ENCODE results near the gene CDHR2. TPM values are rescaled to one million over a fixed set of nuclear protein-coding genes. Genes with fewer than 3 reads are reported as not detected.

The CDHR2 gene
- total RNA-seq, 2 experiments from 2014 or later = 0.06 to 0.50 TPM

DNA sequence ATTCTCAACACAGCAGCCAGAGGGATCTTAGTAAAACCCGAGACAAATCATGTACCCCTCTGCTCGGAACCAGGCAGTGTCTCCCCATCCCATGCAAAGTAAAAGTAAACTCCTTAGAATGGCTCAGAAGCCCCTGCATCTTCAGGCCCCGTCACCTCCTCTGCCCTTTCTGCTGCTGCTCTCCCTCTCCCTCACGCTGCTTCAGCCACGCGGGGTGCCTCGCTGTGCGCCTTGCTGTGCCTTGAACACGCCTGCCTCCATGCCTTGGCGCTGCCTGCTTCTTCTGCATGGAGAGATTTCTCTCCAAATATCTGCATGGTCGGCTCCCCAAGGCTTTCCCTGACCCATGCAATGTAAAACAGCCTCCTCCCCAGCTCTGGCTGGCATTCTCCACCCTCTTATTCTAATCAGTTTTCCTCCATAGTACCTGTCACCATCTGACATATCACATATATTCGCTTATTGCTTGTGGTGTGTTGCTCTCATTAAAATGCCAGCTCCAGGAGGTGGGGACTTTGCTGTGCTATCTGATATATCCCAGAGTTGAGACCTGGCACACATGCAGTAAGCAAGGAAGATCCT, 52.9 kb downstream of the CDHR2 start:
- ChIA-PET CTCF (no interaction called here), POLR2A (no interaction called here)

DNA sequence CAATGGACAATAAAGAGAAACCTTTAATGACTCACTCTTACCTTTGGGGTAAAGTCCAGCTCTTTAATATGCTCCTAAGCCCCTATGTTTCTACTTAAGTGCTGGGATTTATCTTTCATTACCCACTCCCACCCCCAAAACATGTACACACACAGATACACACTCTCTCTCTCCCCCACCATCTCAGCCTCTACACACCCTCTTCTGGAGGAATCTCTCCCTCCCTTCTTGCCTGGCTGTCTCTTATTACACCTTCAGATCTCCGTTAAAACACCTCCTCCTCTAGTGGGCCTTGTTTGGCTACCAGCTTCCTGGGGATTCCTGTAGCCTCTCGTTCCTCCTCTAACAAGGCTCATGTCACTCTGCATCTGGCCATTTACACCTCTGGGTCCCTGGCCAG, 53.9 kb downstream of the CDHR2 start:
- ChIA-PET POLR2A (no interaction called here), CTCF (no interaction called here)

DNA sequence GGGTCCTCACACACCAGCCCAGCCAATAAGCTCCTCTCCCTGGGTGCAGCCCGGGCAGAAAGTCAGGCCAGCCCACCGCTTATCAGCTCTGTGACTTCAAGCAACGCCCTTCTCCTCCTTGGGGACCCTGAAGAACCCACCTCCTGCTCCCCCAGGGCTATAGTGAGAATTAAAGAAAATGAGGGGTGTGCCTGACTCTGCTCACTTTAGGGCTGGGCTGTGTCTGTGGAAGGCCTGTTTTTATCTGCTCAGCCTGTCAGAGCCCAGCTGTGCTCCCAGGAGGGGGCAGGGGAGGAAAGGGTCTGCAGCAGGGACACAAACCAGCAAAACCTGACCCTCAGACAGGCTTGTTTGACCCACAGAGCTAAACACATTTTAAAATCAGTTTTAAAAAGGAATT, 56.9 kb downstream of the CDHR2 start:
- POLR2A ChIA-PET = interaction anchor here (0.6 kb wide), 1 partner anchor 177 kb away, joined by 11 read pairs; no protein-coding TSS in a partner anchor
- CTCF ChIA-PET = interaction anchor here (0.7 to 1.8 kb wide), 2 partner anchors 9 to 189 kb away, joined by 3 to 6 read pairs; no protein-coding TSS in a partner anchor

DNA sequence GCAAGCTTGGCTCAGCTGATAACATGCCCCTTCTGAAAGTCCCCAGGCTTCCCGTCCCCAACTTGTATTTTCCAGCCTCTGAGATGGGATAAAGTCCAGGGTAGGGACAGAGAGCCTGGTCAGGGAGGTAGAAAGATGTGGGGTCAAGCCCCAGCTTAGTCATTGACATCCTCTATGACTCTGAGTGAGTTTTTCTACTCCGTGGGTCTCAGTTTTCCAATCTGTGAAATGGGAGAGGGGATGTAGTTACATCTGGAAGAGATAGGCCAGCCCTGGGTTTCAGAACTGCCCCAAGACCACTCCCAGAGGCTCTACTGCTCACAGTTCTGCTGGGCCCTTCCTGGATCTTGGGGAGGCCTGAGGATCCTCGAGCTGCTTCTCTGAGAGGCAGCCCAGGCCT, 57.7 kb downstream of the CDHR2 start:
- CTCF ChIA-PET = interaction anchor here (0.7 to 1.8 kb wide), 3 partner anchors 10 to 190 kb away, joined by 3 to 6 read pairs (median 4); no protein-coding TSS in a partner anchor
- POLR2A ChIA-PET = no interaction called here

DNA sequence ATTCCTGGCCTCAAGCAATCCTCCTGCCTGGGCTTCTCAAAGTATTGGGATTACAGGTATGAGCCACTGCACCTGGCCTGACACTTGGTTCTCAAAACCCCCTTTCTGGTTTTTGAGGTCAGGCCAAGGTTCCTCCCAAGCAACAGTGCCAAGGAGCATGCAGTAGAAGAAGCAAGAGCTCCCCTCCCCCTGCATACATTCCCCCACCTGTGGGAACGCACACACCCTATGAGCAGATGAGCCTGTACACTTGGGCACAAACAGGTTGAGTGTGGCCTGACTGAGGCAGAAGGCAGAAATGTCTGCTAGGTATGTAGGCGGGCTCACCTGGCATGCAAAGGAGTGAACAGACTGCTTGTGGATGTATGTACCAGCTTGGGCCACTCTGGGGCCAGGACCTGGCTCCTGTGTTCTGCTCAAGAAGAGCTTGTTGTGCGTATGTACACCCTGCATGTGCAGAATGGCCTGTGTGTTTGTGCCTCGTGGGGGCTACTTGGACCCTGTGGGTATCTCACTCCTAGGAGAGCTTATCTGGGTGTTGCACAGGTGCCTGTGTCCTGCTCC, 59.1 kb downstream of the CDHR2 start:
- ChIA-PET POLR2A (no interaction called here), CTCF (interaction anchor here (1.1 to 1.2 kb wide), 2 partner anchors 11 to 74 kb away, joined by 3 to 4 read pairs; no protein-coding TSS in a partner anchor)

DNA sequence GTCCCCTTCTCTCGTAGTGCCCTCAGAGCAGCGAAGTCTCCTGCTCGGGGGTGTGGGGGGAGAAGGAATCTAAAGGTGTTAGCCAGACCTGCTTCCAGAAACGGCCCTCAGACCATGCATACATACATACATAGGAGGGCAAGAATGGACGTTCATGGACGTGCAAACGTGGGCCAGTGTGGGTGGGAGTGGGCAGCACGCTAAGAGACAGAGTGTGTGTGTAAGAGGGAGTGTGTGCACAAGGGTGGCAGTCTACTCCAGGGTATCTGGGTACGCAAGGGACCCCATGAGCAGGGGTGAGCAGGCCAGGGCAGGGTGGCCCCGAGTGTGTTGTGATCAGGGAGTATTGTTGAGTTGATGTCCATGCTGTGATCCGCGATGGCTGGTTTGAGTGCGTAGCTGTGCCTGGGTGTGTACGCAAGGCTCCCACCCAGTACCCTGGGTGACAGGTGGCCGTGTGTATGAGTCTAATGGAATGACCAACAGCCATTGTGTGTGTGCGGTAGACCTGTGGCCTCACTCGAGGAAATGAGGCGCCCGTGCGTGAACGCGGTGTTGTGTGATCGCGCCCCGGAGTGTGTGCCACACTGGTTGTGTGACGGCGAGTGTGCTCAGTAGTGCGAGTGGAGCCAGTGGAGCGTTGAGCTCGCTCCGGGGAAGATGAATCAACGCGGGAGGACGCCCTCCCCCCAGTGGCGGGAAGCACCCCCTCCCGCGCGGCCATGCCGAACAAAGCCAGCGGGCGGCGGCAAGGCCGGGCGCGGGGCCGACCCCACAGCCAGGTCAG, 60.0 kb downstream of the CDHR2 start:
- POLR2A ChIA-PET = interaction anchor here (1.3 kb wide), 1 partner anchor 37 kb away, joined by 3 read pairs; no protein-coding TSS in a partner anchor

DNA sequence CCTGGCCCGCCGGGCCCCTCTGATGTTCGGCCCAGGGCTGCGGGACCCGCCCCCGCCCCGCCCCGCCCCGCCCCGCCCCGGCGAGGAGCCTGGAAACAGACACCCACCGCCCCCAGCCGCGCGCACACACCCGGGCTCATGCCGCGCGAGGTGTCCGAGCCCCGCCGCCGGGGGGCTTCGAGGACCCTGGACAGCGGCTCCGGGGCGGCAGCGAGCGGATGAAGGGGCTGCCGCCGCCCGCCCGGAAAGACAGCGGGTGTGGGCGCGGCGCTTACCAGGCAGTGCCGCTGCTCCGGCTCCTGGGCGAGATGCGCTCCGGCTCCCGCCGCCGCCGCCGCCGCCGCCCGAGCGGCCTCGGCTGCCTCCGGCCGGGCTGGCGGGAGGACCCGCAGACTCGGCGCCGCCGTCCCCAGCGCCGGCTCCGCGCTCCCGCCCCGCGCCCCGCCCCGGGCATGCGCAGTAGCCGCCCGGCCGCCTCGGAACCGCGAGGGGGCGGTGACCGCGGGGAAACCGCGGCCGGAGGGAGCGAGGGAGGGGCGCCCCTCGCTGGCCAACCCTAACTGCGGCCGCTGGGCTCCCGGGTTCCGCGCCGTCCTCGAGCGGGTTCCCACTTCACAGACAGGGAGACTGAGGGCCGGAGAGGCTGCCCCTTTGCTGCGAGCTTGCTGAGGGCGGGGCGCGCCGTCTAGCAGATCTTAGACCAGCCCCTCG, 60.7 kb downstream of the CDHR2 start, which contains the start of gene GPRIN1:
Gene GPRIN1, minus strand, starts transcription at position 433 of the 711 bp plus-strand sequence. CDS start 10,322 bp downstream, outside the sequence.
- POLR2A ChIA-PET = interaction anchor here (1.3 kb wide), 1 partner anchor 37 kb away, joined by 3 read pairs; no protein-coding TSS in a partner anchor
- CTCF ChIA-PET = interaction anchor here (1.0 kb wide), 1 partner anchor 37 kb away, joined by 4 read pairs; no protein-coding TSS in a partner anchor

More for the DNA sequence above, 60.0 kb downstream of the CDHR2 start:
- CTCF ChIA-PET = no interaction called here

DNA sequence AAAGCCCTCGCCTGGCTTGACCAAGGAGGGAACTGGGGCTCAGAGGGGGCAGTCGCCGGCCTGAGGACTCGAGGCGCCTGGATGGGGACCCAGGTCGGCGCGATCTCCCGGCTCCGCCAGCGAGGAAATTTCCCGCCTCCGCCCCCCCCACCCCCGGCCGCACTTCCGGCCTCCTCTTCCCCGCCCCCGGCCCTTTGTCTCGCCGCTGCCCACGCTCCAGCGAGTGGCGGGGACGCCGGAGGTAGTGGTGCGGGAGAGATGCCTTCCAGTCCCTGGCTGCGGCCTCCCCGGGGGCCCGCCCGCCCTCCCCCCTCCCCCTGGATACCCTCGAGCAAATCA, 61.3 kb downstream of the CDHR2 start:
- CTCF ChIA-PET = interaction anchor here (1.0 kb wide), 1 partner anchor 36 kb away, joined by 4 read pairs; no protein-coding TSS in a partner anchor
- POLR2A ChIA-PET = interaction anchor here (1.3 kb wide), 1 partner anchor 36 kb away, joined by 3 read pairs; no protein-coding TSS in a partner anchor

DNA sequence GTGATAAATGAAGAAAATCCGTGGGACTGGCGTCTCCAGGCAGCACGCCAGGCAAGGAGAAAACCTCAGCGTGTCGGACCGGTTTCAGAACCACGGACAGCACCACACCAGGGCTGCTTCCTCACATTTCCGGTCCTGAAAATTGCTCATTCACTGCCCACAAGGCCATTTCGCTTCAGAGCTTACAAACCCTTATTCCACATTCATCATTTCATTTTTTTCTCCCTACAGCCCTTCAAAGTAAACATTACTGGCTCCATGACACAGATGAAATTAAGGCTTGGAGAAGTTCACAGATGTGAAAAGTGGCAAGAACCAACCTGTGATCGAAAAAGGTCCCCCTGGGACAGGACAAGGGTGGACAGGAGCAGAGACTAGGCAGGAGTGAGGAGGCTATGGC, 62.3 kb downstream of the CDHR2 start:
- ChIA-PET CTCF (interaction anchor here (0.7 to 1.0 kb wide), 2 partner anchors 198 to 1070 kb away, joined by 3 read pairs; no protein-coding TSS in a partner anchor), POLR2A (no interaction called here)

DNA sequence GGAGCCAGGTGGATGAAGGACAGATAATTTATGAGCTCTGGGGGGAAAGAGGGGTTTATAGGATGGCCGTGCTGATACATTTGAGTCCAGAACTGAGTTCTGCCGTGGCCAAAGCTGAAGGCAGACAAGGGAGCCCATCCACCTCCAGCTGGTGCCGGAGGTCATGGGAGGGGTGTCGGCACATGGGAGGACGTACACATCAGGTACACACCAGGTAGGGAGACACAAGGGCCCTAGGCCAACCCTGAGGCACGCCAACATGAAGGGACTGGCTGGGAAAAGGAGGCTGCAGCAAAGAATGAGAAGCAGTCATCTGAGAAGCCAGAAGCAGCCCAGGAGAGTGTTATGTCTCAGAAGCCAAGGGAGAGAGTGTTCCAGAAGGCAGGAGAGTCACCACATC, 62.9 kb downstream of the CDHR2 start:
- POLR2A ChIA-PET = no interaction called here
- CTCF ChIA-PET = interaction anchor here (0.7 to 1.0 kb wide), 2 partner anchors 197 to 1070 kb away, joined by 3 read pairs; no protein-coding TSS in a partner anchor

DNA sequence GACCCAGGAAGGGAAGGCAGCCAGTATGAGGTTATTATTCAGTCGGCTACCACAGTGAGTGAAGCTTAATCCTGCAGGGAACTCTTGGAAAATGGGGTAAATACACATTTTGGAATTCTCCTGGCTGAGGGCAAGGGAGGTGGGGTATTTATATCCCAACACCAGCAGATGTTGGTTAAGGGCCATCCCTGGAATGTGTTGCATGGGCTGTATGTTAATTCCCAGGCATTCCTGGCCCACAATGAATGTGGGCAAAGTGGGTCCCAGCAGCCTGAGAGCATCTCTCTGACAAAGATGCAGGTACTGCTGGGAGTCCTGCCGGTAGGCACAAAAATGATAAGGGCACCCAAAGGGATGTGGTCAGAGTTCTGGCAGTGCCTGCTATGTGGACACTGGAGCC, 63.7 kb downstream of the CDHR2 start:
- CTCF ChIA-PET = interaction anchor here (0.6 to 1.1 kb wide), 2 partner anchors 42 to 45 kb away, joined by 3 read pairs; no protein-coding TSS in a partner anchor

DNA sequence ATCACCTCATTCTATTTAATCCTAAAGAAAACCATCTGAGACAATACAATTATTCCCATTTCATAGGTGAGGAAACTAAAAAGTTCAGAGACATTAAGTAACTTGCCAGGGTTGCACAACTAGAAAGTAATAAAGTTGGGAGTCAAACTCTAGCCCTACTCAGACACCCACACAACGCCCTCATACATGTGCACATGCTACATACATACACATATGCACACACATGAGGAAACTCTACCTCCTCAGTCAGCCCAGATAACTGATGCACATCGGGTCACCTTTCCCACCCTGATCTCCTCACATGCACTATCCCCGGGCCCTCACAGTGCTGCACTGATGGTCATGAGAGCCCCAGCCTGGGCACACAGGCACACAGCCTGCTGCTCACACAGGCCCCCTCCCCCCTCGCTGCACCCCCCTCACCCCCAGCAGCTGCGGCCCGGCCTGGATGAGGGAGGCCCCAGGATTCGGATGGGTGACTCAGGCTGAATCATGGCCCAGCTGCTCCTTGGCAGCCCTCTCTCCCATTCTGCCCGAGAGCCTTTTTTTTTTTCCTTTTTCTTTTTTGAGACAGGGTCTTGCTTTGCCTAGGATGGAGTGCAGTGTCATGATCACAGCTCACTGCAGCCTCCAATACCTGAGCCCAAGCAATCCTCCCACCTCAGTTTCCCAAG, 65.8 kb downstream of the CDHR2 start:
- ChIA-PET POLR2A (no interaction called here), CTCF (no interaction called here)

More for the DNA sequence above, 63.7 kb downstream of the CDHR2 start:
- POLR2A ChIA-PET = no interaction called here

DNA sequence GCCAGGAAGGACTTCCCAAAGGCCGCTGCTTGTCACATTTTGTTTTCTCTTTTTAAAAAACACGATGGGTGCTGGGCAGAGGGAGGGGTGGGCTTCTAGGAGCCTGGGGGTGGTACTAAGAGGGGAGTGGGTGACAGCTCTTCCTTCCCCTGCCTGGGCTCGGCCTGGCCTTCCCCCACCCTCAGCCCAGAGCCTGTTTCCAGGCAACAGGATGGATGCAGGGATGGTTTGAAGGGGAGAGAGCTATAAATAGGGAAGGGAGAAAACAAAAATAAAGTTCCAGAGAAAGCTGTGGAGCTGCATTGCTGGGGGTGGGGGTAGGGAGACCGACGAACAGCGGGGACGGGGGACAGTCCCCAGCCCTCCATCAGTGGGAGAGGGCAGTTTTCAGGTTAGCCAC, 67.4 kb downstream of the CDHR2 start:
- POLR2A ChIA-PET = no interaction called here
- CTCF ChIA-PET = interaction anchor here (1.5 kb wide), 1 partner anchor 14 kb away, joined by 4 read pairs; the partner anchor contains the start of genes EIF4E1B and SNCB

DNA sequence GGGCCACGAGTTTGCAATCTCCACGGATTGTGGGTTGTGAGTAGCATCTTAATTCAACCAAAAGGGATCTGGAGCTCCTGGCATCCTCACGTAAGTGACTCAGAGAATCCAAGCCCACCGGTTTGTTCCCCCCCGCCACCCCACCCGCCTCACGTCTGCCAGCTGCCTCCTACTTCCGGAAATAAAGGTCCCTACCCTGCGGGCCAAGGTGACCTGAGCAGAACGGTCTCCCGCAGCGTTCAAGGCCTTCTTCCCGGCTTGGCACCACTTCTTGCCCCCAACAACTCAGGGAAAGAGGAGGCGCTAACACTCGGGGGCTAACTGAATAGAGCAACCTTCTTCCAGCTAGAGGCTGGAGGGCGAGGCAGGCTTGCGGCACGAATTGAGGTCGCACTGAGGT, 69.6 kb downstream of the CDHR2 start:
- ChIA-PET POLR2A (no interaction called here), CTCF (interaction anchor here (0.7 to 0.8 kb wide), 3 partner anchors 11 to 35 kb away, joined by 3 to 4 read pairs (median 3); no protein-coding TSS in a partner anchor)

DNA sequence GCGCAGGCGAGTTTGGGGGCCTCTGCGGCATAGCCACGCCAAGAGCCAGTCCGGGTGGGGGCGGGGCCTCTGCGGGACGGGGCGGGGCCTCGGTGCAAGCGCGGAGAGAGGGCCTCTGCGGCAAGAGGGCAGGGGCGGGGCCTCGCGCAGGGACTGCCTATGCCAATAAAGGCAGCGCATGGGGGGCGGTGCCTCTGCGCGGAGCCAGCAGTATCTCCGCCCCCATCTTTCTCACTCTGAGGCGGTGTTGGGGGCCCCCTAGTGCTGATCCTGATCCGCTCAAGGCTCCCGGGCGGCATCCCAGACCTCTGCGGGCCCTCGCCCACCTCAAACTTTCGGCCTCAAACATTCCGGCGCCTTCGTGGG, 70.0 kb downstream of the CDHR2 start:
- ChIA-PET POLR2A (no interaction called here), CTCF (interaction anchor here (0.7 to 0.8 kb wide), 3 partner anchors 12 to 35 kb away, joined by 3 to 4 read pairs (median 3); no protein-coding TSS in a partner anchor)

DNA sequence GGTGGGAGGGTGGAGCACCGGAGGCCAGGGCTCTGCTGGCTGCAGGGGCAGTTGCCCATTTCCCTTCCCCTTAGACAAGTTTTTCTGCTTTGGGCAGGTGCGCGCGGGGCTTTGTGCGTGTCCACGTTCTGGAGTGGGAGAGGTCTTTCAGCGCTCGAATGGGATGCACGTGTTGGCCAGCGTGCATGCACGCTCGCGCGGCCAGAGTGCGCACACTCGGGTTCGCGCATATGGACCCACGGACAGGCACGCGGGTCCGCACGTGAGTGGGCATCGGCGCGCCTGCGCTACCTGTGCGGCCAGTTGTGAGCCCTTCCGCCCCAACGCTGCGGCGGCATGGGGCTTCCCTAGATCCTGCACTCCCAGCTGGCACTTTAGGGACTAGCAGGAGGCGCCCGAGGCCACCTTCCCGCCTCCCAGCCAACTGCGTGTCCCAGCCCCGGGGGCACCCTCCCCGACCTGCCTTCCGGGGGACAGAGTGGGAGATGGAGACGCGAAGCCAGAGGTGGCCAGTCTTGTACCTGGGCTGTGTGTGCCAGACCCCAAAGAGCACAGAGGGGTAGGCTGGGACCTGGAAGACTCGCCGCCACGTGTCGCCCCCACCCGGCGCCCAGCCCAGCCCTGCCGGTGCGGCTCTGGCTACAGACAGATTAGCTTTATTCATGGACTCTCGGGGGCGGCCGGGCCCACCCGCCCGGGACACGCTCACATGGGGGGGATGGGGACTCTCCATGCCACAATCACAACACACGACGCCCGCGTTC, 70.6 kb downstream of the CDHR2 start:
- CTCF ChIA-PET = no interaction called here
- POLR2A ChIA-PET = no interaction called here

DNA sequence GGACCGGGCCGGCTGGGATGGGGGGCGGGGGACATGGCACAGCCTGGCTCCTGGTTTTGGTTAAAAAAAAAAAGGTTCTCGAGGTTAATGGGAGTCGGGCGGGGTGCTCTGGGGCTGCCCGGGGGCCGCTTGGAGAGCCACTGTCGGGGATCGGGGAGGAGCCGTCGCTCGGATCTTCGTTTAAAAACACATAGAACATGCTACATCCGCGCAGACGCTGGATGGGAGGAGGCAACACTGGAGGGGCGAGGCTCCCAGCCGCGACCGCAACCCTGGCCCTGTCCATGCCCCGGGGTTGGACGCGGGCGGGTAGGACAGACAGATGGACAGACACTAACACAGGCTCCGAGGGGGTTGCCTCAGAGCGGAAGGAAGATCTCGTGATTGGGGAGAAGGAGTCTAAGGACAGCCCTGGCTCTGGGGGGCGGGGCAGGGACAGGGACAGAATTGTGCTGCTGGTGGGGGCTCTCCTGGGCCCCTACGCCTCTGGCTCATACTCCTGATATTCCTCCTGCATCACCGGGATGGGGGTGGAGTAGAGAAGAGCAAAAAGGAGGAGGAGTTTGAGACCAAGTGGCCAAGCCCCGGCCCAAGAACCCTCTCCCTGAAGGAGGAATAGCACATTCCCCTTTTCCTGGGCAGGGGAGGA, 71.3 kb downstream of the CDHR2 start:
- ChIA-PET CTCF (interaction anchor here (0.6 kb wide), 1 partner anchor 142 kb away, joined by 3 read pairs; no protein-coding TSS in a partner anchor), POLR2A (no interaction called here)
